HepG2 (cell line): ENCODE measurements around the gene HDAC4. TPM values are rescaled to one million over a fixed set of nuclear protein-coding genes. Genes with fewer than 3 reads are reported as not detected.

Source experiments
- ATAC-seq: fragments of 200-7000 bp; cut with Tn5 transposase; 3 replicates; pipeline ENCODE4 v1.9.1; 2020; ENCODE audit warnings: mild to moderate bottlenecking, moderate library complexity
- BruUV-seq: library from RNA; stranded (reverse); fragments of 400-500 nt; replicated peaks from 2 replicates; lab custom pipeline; 2021; lab: Mats Ljungman, UMichigan
- CTCF ChIA-PET: fragments of 300-600 bp; formaldehyde crosslinking; extraction: SDS; loops from one replicate; lab custom pipeline; 2021; ENCODE audit warnings: low total read pairs, inconsistent platforms, low intra/inter-chr PET ratio; lab: Yijun Ruan, JAX
- POLR2A ChIA-PET: fragments of 350-600 bp; sonication (Branson Sonifier 250); formaldehyde crosslinking; loops from one replicate; lab custom pipeline; 2020; ENCODE audit warnings: antibody characterized with exemption, inconsistent platforms; lab: Yijun Ruan, JAX
- DNase-seq: peaks from one replicate; pipeline ENCODE4 v3.0.0-alpha.2; 2015; ENCODE audit warnings: low spot score
- FAIRE-seq: peaks from 3 replicates; lab custom pipeline; 2011; peaks lifted over from hg19 to GRCh38; lab: Jason Lieb, UNC
- H2AFZ ChIP-seq: one replicate; pipeline ENCODE4 v1.6.1; 2011; ENCODE audit warnings: low read length, inconsistent platforms
- H3K27ac ChIP-seq: fragments of 300-600 bp; 3 replicates; pipeline ENCODE4 v1.8.0; 2011; ENCODE audit warnings: mixed run types, mild to moderate bottlenecking, mixed read lengths, low read length, inconsistent platforms; ENCODE audit not compliant: insufficient read depth; ENCODE audit errors: extremely low read length
- H3K27me3 ChIP-seq, 2 experiments: fragments of 200-600 bp in 1 of 2; 2 replicates in 1 of 2; 3 replicates in 1 of 2; pipeline versions ENCODE4 v1.6.0 to v1.8.0; 2011; ENCODE audit warnings: low read length in 2 of 2, mild to moderate bottlenecking in 2 of 2, moderate library complexity in 2 of 2, inconsistent platforms in 1 of 2; ENCODE audit not compliant: insufficient read depth in 2 of 2, control insufficient read depth in 1 of 2
- H3K36me3 ChIP-seq, 2 experiments: fragments of 200-600 bp in 1 of 2; replicated peaks in 1 of 2; 2 replicates in 1 of 2; 3 replicates in 1 of 2; pipeline versions ENCODE4 v1.5.1 to v1.8.0; 2011; ENCODE audit warnings: low read length in 2 of 2, inconsistent platforms in 1 of 2; ENCODE audit not compliant: insufficient read depth in 2 of 2, control insufficient read depth in 1 of 2
- H3K4me1 ChIP-seq: 2 replicates; pipeline ENCODE4 v1.5.1; 2012; ENCODE audit warnings: low read length, inconsistent platforms; ENCODE audit not compliant: insufficient read depth
- H3K4me2 ChIP-seq: 2 replicates; pipeline ENCODE4 v1.6.0; 2011; ENCODE audit warnings: low read depth, low read length, inconsistent platforms
- H3K4me3 ChIP-seq, 3 experiments: fragments of 200-600 bp in 1 of 3; sonication (generic), shearing (Covaris generic) in 1 of 3; replicated peaks in 1 of 3; 2 replicates each; pipeline ENCODE4 v1.5.1; 2011 to 2016; ENCODE audit warnings: low read length in 3 of 3, inconsistent platforms in 2 of 3, low read depth in 2 of 3, mild to moderate bottlenecking in 2 of 3, control low read depth in 1 of 3, mixed read lengths in 1 of 3; ENCODE audit not compliant: insufficient read depth in 1 of 3
- H3K79me2 ChIP-seq: one replicate; pipeline ENCODE4 v1.6.1; 2011; ENCODE audit warnings: low read length, inconsistent platforms; ENCODE audit not compliant: insufficient read depth
- H3K9ac ChIP-seq: 2 replicates; pipeline ENCODE4 v1.6.0; 2011; ENCODE audit warnings: mild to moderate bottlenecking, low read depth, low read length, inconsistent platforms; ENCODE audit not compliant: insufficient read depth
- H3K9me3 ChIP-seq: 2 replicates; pipeline ENCODE4 v1.5.1; 2012; ENCODE audit warnings: mild to moderate bottlenecking, low read length
- H4K20me1 ChIP-seq: 2 replicates; pipeline ENCODE4 v1.6.0; 2011; ENCODE audit warnings: inconsistent platforms, mild to moderate bottlenecking, low read length, moderate library complexity; ENCODE audit not compliant: insufficient read depth
- AGO2 ChIP-seq: fragments of 200-400 bp; formaldehyde crosslinking; optimal IDR thresholded peaks from 2 replicates; pipeline ENCODE3; 2017; ENCODE audit warnings: mild to moderate bottlenecking, low read depth, low read length, moderate library complexity
- CCAR2 ChIP-seq: fragments of 200-400 bp; formaldehyde crosslinking; optimal IDR thresholded peaks from 2 replicates; pipeline ENCODE3; 2018; ENCODE audit warnings: low read depth, mild to moderate bottlenecking, low read length, moderate library complexity
- GLMP ChIP-seq: sonication (generic); formaldehyde crosslinking; IDR thresholded peaks from 2 replicates; pipeline ENCODE4 v1.9.0; 2021; ENCODE audit warnings: missing genetic modification reagents, mild to moderate bottlenecking, borderline replicate concordance
- GMEB1 ChIP-seq: sonication (generic); formaldehyde crosslinking; IDR thresholded peaks from 2 replicates; pipeline ENCODE4 v1.5.1; 2020; ENCODE audit warnings: missing genetic modification reagents, mild to moderate bottlenecking, borderline replicate concordance
- HNRNPLL ChIP-seq: fragments of 200-400 bp; formaldehyde crosslinking; IDR thresholded peaks from 2 replicates; pipeline ENCODE4 v1.6.1; 2017; ENCODE audit warnings: mild to moderate bottlenecking, low read depth, low read length; ENCODE audit not compliant: poor library complexity, severe bottlenecking
- NCOR1 ChIP-seq: fragments of 200-600 bp; sonication (generic); IDR thresholded peaks from 2 replicates; pipeline ENCODE4 v1.7.0; 2017; ENCODE audit warnings: antibody characterized with exemption, low read length, borderline replicate concordance
- PPARG ChIP-seq: conservative IDR thresholded peaks from 2 replicates; pipeline ENCODE4 v1.6.1; 2016; ENCODE audit warnings: missing biosample characterization, missing genetic modification reagents
- SSRP1 ChIP-seq: IDR thresholded peaks from 2 replicates; pipeline ENCODE4 v1.6.1; 2016; ENCODE audit warnings: control low read depth
- TOE1 ChIP-seq: sonication (generic); formaldehyde crosslinking; IDR thresholded peaks from 2 replicates; pipeline ENCODE4 v1.4.0; 2020; ENCODE audit warnings: mild to moderate bottlenecking, missing genetic modification reagents
- ZNF33B ChIP-seq: sonication (generic); formaldehyde crosslinking; IDR thresholded peaks from 2 replicates; pipeline ENCODE4 v1.5.1; 2020; ENCODE audit warnings: mild to moderate bottlenecking, missing genetic modification reagents
- ZNF691 ChIP-seq: sonication (generic); formaldehyde crosslinking; IDR thresholded peaks from 2 replicates; pipeline ENCODE4 v1.4.0; 2020; ENCODE audit warnings: missing genetic modification reagents, low read depth, mild to moderate bottlenecking, borderline replicate concordance
- ZNF850 ChIP-seq: sonication (generic); formaldehyde crosslinking; conservative IDR thresholded peaks from 2 replicates; pipeline ENCODE4 v1.9.0; 2021; ENCODE audit warnings: mild to moderate bottlenecking, missing genetic modification reagents
- ZNF883 ChIP-seq: sonication (generic); formaldehyde crosslinking; IDR thresholded peaks from 2 replicates; pipeline ENCODE4 v1.5.1; 2020; ENCODE audit warnings: mild to moderate bottlenecking, missing genetic modification reagents; ENCODE audit errors: not compliant biosample characterization
- WGBS: methylation state at CpG from one replicate; pipeline ENCODE4 v1.1.6; 2017; ENCODE audit warnings: low lambda C conversion rate; 5-methylcytosine and 5-hydroxymethylcytosine counted together
- in situ Hi-C: cut with HindIII; loops from 2 replicates; pipeline ENCODE4 v1.10.0; 2017; ENCODE audit warnings: low pct_unique_long_range_greater_than_20kb; ENCODE audit not compliant: extremely low pct_ligation_motif_present
- intact Hi-C: fragments of 100-400 bp; cut with micrococcal nuclease; formaldehyde crosslinking; loops from one replicate; pipeline ENCODE4 v1.10.0; 2022; ENCODE audit not compliant: unreplicated experiment
- polyA plus RNA-seq, 8 experiments: library from polyadenylated mRNA; depleted of rRNA in 3 of 8; stranded (reverse) in 7 of 8; unstranded in 1 of 8; fragments of >200 nt; fragmentation: Illumina TruSeq in 4 of 8; extraction: Trizol in 4 of 8; gene quantifications; 2 replicates each; pipeline versions ENCODE4 v1.2.1 to v1.2.3, GENCODE V29; 2011 to 2016; ENCODE audit warnings: low read depth in 4 of 8, missing spikeins in 1 of 8, mixed read lengths in 1 of 8; ENCODE audit not compliant: insufficient read depth in 1 of 8
- total RNA-seq, 5 experiments: library from RNA; depleted of rRNA; stranded (reverse); fragments of >200 nt; fragmentation: Illumina TruSeq; extraction: Trizol; gene quantifications; 2 replicates each; pipeline ENCODE4 v1.2.3, GENCODE V29; 2016; ENCODE audit warnings: low read depth in 1 of 5

Gene HDAC4
- total and polyA plus RNA-seq, 2 of the 13 experiments (the other 11 are each of a cell fraction or from before 2014, with no cell fraction given): 10.1 to 11.5 TPM

- DNase-seq (no peak), ATAC-seq (no peak), FAIRE-seq (no peak)
- BruUV-seq: no TSS peak
- peak; percentile 7 for TF ChIP-seq HNRNPLL
- peak; percentile 73 for TF ChIP-seq AGO2
- no peak for TF ChIP-seq ZNF850 (CRISPR knock-in tag)
- Histone ChIP-seq H3K9ac (no peak overlapping the region), H3K4me1 (no peaks in the 10 kb centered on the region), H2AFZ (no peak overlapping the region), H4K20me1 (peaks cover 15% of the 10 kb centered on the region; the same call in 1 of the 2 replicates), H3K27me3 (no peaks in the 10 kb centered on the region), H3K4me2 (no peak overlapping the region), H3K79me2 (peaks cover 20% of the 10 kb centered on the region), H3K9me3 (no peaks in the 10 kb centered on the region), H3K36me3 (peaks cover 4 to 9% of the 10 kb centered on the region in 2 experiments; a peak in 4 of 5 replicates), H3K4me3 (no peak overlapping the region), H3K27ac (no peak overlapping the region)
- ChIA-PET POLR2A (no interaction called here), CTCF (no interaction called here)
- 96% methylated on average over 25 of the region's 26 CpGs for WGBS
- intact Hi-C loops: no loop called here
- in situ Hi-C loops: no loop called here
Measured at GRCh38 chr2:239385096-239386000, 15.5 kb downstream of the HDAC4 start.

- Histone ChIP-seq H3K4me2 (no peak overlapping the region), H3K27ac (no peak overlapping the region), H4K20me1 (peaks cover 14% of the 10 kb centered on the region; the same call in 1 of the 2 replicates), H3K9ac (no peak overlapping the region), H3K9me3 (no peaks in the 10 kb centered on the region), H3K4me3 (no peak overlapping the region), H2AFZ (no peak overlapping the region), H3K36me3 (peaks cover 3 to 4% of the 10 kb centered on the region in 2 experiments; a peak in 4 of 5 replicates), H3K79me2 (peaks cover 17% of the 10 kb centered on the region), H3K27me3 (no peaks in the 10 kb centered on the region), H3K4me1 (no peaks in the 10 kb centered on the region)
- ATAC-seq: no peak
- FAIRE-seq: no peak
- DNase-seq: no peak
- no TSS peak for BruUV-seq
- ChIA-PET CTCF (no interaction called here), POLR2A (no interaction called here)
- intact Hi-C loops: no loop called here
- in situ Hi-C loops: no loop called here
- 96% methylated on average over 17 of the region's 17 CpGs for WGBS
- no peak for TF ChIP-seq ZNF691
- no peak for TF ChIP-seq TOE1 (CRISPR knock-in tag)
- no peak for TF ChIP-seq CCAR2
- TF ChIP-seq ZNF883 (CRISPR knock-in tag): no peak
- no peak for TF ChIP-seq ZNF33B
- TF ChIP-seq NCOR1: no peak
- TF ChIP-seq SSRP1: no peak
- no peak for TF ChIP-seq PPARG (CRISPR knock-in tag)
- TF ChIP-seq GMEB1 (CRISPR knock-in tag): no peak
- no peak for TF ChIP-seq GLMP (CRISPR knock-in tag)
Measured at GRCh38 chr2:239383759-239384156, 17.1 kb downstream of the HDAC4 start.
